ENCODE measurements around the gene TXNDC8. TPM values are rescaled to one million over a fixed set of nuclear protein-coding genes. Genes with fewer than 3 reads are reported as not detected.

The TXNDC8 gene
- total RNA-seq, 1 donor from 2014 or later: not detected

DNA sequence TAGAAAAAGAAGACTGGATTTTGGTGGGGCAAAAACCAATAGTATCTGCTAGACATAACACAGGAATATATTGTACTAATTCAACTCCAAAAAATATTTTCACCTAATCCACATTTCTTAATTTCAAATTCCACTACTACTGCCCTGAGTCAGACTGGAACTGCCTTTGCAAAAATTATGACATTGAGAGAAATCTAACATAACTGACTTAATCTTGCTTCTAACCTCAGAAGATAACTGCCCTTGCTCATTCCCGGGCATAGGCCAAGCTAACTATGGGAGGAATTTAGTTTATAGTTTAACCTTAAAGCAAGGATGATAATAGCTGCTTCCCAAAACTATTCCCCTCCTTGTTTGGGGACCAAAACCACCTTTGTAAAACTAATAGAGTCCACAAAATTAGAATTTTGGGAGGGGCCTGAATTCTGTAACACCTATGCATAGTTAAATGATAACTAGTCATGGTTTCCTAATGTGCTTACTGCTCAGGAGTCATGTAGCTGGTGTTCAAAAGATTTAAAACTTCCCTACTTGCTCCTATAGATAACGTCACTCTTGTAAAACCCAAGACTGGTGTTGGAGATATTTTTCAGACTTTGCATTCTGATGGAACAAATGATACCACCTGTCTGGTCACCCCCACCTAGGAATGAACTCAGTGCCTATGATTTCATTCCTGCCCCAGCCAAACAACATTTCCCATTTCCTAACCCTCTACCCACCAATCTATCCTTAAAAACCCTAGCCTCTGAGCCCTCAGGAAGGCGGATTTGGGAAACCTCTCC is 67.3 kb downstream of the TXNDC8 start:
- no peak for DNase-seq
- intact Hi-C loops (cut with micrococcal nuclease): no loop called here
- H3K27ac Mint-ChIP-seq: no peak overlapping the region
- H3K4me3 Mint-ChIP-seq: no peak overlapping the region
- no peaks in the 10 kb centered on the region for H3K9me3 Mint-ChIP-seq
- no peaks in the 10 kb centered on the region for H3K36me3 Mint-ChIP-seq (ENCODE audit: low read depth)
- TF ChIP-seq, protein P1, sequence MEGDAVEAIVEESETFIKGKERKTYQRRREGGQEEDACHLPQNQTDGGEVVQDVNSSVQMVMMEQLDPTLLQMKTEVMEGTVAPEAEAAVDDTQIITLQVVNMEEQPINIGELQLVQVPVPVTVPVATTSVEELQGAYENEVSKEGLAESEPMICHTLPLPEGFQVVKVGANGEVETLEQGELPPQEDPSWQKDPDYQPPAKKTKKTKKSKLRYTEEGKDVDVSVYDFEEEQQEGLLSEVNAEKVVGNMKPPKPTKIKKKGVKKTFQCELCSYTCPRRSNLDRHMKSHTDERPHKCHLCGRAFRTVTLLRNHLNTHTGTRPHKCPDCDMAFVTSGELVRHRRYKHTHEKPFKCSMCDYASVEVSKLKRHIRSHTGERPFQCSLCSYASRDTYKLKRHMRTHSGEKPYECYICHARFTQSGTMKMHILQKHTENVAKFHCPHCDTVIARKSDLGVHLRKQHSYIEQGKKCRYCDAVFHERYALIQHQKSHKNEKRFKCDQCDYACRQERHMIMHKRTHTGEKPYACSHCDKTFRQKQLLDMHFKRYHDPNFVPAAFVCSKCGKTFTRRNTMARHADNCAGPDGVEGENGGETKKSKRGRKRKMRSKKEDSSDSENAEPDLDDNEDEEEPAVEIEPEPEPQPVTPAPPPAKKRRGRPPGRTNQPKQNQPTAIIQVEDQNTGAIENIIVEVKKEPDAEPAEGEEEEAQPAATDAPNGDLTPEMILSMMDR (IDR thresholded peaks at IDR 0.05): no peak
- ChIA-PET POLR2A (no interaction called here), CTCF (no interaction called here)
- no peak for ATAC-seq (ENCODE audit: low read depth)
- peaks cover 5% of the 10 kb centered on the region for H3K27me3 Mint-ChIP-seq
- no peaks in the 10 kb centered on the region for H3K4me1 Mint-ChIP-seq

DNA sequence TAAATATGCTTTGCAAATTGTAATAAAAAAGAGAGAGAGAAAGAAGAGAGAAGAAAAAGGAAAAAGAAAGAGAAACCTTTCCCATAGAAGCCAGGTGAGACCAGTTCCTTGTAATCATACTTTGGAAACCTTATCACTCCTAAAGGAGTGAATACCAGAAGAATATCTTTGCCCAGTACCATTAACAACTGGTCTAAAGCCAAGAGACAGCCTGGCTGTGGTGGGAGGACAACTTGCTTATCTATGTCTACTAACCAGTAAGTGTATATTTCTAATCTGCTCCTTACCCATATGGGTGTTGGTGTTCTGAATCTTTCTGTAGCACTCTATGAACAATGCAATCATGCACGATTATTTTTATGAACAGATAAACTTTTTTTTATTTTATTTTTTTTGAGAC is 70.9 kb downstream of the TXNDC8 start:
- peaks cover 2% of the 10 kb centered on the region for H3K9me3 Mint-ChIP-seq
- POLR2A ChIA-PET: no interaction called here
- H3K4me3 Mint-ChIP-seq: no peak overlapping the region
- ATAC-seq (ENCODE audit: low read depth): no peak
- intact Hi-C loops (cut with micrococcal nuclease): no loop called here
- CTCF ChIA-PET: no interaction called here
- no peak for DNase-seq
- no peaks in the 10 kb centered on the region for H3K36me3 Mint-ChIP-seq (ENCODE audit: low read depth)
- TF ChIP-seq, protein P1 (IDR thresholded peaks at IDR 0.05): no peak
- no peaks in the 10 kb centered on the region for H3K4me1 Mint-ChIP-seq
- no peak overlapping the region for H3K27ac Mint-ChIP-seq
- peaks cover 8% of the 10 kb centered on the region for H3K27me3 Mint-ChIP-seq

DNA sequence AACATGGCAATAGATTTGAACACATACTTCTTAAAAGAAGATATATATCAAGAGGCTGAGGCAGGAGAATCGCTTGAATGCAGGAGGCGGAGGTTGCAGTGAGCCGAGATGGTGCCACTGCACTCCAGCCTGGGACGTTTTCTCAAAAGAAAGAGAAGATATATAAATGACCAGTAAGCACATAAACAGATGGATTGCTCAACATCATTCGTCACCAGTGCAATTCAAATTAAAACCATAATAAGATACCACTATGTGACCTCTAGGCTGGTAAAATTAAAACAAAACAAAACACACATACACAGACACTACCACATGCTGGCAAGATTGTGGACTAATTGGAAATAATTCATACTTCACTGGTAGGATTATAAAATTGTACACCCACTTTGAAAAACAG is 76.0 kb downstream of the TXNDC8 start:
- CTCF ChIA-PET: no interaction called here
- POLR2A ChIA-PET: no interaction called here
- TF ChIP-seq, protein P1 (IDR thresholded peaks at IDR 0.05): no peak

DNA sequence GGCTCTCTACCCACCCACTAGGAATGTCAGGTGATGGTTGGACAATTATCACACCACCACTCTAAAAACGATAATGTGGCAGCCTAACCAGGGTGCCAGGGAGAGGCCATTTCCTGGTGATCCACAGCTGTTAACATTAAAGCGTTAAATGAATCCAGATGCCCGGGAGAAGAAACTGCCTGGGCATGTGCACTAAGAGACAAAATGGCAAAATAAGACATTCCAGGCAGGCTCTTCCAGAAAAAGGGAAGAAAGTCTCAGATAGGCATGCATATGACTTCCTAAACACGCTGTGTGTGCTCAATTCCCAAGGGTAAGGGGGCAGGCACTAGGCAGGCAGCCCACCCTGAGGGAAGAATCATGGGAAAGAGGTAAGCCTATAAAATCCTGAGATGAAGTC is 76.8 kb downstream of the TXNDC8 start:
- Mint-ChIP-seq H3K36me3 (ENCODE audit: low read depth) (peaks cover 2% of the 10 kb centered on the region), H3K9me3 (peaks cover 2% of the 10 kb centered on the region), H3K27ac (no peak overlapping the region), H3K4me3 (no peak overlapping the region), H3K27me3 (peaks cover 3% of the 10 kb centered on the region), H3K4me1 (peaks cover 32% of the 10 kb centered on the region)
- CTCF ChIA-PET: no interaction called here
- no peak for ATAC-seq (ENCODE audit: low read depth)
- TF ChIP-seq, protein P1 (IDR thresholded peaks at IDR 0.05): no peak
- no peak for DNase-seq
- POLR2A ChIA-PET: no interaction called here
- intact Hi-C loops (cut with micrococcal nuclease): no loop called here

More for the DNA sequence above, 76.0 kb downstream of the TXNDC8 start:
- intact Hi-C loops (cut with micrococcal nuclease): no loop called here
- H3K27me3 Mint-ChIP-seq: peaks cover 3% of the 10 kb centered on the region
- ATAC-seq (ENCODE audit: low read depth) (no peak), DNase-seq (no peak)
- H3K9me3 Mint-ChIP-seq: peaks cover 2% of the 10 kb centered on the region
- no peaks in the 10 kb centered on the region for H3K36me3 Mint-ChIP-seq (ENCODE audit: low read depth)
- H3K27ac Mint-ChIP-seq: no peak overlapping the region
- H3K4me1 Mint-ChIP-seq: peaks cover 32% of the 10 kb centered on the region
- H3K4me3 Mint-ChIP-seq: no peak overlapping the region

DNA sequence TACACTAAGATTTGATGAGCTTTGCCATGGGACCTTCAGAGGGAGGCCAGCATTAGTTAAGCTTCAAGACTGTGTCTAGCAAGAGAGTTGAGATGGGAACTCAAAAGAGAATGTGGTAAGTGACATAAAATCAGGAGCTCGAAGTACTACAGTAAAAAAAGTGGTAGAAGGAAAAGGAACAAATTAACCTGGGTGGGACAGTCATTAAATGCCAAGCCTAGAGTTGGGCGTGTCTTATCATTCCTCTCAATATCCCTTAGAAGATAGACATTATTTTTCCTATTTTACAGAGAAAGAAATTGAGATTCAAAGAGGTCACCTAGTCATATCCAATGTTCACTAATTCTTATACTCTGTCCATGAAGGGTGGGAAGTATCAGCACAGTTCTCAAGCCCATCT is 78.1 kb downstream of the TXNDC8 start:
- peaks cover 41% of the 10 kb centered on the region for H3K4me1 Mint-ChIP-seq
- ChIA-PET CTCF (interaction anchor here (0.9 to 1.3 kb wide), 2 partner anchors 45 to 355 kb away, joined by 3 to 4 read pairs; no protein-coding TSS in a partner anchor), POLR2A (no interaction called here)
- TF ChIP-seq, protein P1 (IDR thresholded peaks at IDR 0.05): no peak
- peaks cover 6% of the 10 kb centered on the region for H3K36me3 Mint-ChIP-seq (ENCODE audit: low read depth)
- intact Hi-C loops (cut with micrococcal nuclease): loop anchor here (5.0 to 10.0 kb wide), 6 partner anchors 112 to 1327 kb away; partner anchors contain the start of genes ABITRAM, CTNNAL1 and ELP1
- no peak overlapping the region for H3K4me3 Mint-ChIP-seq
- no peak for DNase-seq
- H3K9me3 Mint-ChIP-seq: peaks cover 2% of the 10 kb centered on the region
- peak overlapping the region; percentile 74 for H3K27ac Mint-ChIP-seq
- H3K27me3 Mint-ChIP-seq: peaks cover 3% of the 10 kb centered on the region
- ATAC-seq (ENCODE audit: low read depth): no peak

Measured in activated B cell treated with CpG ODN at 0.5 μM for 24 hours (primary cell).